GM18519 (cell line): Measurements from ENCODE around the gene CR1.
"Not testable (repeated sequence)": the region's sequence is repeated elsewhere in the genome, so short reads cannot be mapped to it uniquely, and the experiment has no call there.

ENCODE experiments used
- ATAC-seq: cut with Tn5 transposase; IDR thresholded peaks from one replicate; pipeline ENCODE4 v1.9.1; 2021; ENCODE audit warnings: mild to moderate bottlenecking, moderate library complexity; ENCODE audit not compliant: unreplicated experiment, low FRiP score

Gene CR1

DNA sequence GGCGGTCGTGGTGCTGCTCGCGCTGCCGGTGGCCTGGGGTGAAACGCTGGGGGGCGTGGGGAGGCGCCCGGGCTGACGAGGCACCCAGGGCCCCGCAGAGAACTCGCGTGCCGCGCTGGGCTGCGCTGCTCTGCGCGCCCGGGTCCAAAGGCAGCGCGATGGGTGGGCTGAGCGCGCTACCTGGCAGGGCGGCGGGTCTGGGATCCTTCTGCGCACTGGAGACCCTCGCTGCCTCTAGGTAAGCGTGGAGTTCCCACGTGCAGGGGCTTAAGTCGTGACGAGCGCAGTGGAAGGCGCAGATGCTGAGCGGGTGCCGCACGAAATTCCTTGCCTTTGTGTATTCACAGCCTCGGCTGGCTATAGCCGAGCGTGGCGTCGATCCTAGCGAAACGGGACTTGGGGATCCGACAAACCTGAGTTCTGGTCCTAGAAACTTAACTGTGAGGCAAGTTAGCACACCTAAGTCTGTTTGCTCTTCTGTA, 173.6 kb downstream of the CR1 start:
- no peak for ATAC-seq

DNA sequence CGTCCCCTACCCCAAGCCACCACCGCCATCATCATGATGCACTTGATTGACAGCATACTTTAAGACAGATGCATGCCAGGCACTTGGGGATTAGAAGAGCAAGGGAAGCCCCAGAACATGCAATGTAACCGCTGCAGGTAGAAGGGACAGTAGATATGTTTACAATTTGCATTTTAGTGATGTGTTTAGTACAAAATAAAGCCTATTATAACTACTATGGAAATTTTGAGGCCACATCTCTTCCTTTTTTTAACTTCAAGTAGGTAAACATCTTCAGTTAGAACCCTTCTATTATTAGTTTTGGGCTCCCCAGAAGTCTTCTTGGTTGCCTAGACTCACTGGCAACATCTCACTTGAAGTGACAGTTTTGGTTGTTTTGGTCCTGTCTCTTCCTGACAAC, 174.2 kb downstream of the CR1 start:
- peak; percentile 55 for ATAC-seq

DNA sequence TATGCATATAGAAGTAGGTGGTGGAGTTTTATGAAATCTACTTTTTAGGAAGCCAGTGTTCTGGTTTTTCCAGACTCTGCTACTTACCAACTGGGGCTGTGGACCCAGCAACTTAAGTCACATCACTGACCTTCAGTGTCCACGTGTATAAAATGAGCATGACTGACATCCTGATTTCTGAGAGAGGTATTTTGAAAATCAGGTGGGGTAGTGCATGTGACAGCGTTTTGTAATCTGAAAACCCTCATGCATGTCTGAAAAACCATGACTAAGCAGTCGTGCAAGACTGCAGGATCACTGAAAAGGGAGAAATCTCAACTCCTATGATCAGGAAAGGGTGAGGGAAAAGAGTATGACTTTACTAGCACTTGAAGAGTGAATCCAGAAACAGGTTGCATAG, 175.0 kb downstream of the CR1 start:
- ATAC-seq, result no peak

DNA sequence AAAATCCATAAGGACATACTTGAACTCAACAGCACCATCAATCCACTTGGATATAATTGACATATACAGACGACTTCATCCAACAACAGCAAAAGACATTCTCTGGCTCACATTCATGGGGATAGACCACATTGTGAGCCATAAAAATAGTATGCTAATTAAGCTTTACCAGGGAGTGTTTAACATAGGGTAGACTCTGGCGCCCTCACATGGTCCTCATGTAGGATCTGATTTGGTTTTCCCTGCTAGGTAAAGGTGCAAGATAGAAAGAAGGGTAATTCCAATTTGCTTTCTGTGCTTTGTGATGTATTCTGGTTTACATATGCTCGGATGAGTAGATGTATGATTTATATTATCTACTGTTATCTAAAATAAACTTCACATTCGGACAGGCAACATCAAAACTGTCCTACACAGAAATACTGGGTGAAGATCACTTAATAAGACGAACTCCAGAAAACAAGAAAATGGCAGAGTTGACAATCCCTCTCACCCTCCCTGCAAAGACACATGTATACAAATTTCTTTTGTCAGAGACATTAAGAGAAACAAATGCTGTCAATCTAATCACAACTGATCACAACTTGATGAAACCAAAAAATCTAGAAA, 176.7 kb downstream of the CR1 start:
- ATAC-seq, result no peak

DNA sequence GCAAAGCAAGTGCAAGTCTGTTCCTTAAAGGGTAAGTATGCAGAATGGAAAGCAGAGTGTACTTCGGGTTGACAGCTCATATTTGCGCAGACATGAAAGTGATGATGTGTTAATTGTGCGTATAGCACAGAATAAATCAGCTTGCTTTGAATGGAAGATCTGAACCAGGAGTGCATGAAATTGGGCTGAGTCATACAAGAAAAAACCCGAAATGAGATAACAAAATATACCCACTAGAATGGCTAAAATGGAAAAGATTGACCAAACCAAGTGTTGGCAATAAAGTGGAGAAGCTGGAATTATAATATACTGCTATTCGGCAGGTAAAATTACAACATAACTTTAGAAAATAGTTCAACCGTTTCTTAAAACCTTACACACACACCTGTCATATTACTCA, 177.4 kb downstream of the CR1 start:
- ATAC-seq, result no peak

GRCh38 chr1:207676153-207676552, 180.2 kb downstream of the CR1 start:
- no peak for ATAC-seq

- ATAC-seq, result not testable (repeated sequence)
Observed at GRCh38 chr1:207680590-207681388, 184.8 kb downstream of the CR1 start.

DNA sequence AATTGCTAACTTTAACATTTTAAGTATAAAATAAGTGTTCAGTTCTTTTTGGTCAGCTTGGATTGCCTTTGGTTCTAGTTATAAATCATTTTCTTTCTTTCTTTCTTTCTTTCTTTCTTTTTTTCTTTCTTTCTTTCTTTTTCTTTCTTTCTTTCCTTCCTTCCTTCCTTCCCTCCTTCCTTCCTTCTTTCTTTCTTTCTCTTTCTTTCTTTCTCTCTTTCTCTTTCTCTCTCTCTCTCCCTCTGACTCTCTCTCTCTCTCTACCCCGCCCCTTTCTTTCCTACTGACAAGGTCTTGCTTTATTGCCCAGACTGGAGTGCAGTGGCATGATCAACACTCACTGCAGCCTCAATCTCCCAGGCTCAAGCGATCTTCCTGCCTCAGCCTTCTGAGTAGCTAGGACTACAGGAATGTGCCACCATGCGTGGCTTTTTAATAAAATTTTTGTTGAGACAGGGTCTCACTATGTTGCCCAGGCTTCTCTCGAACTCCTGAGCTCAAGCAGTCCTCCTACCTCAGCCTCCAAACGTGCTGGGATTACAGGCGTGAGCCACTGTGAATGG, 187.0 kb downstream of the CR1 start:
- ATAC-seq, result not testable (repeated sequence)

DNA sequence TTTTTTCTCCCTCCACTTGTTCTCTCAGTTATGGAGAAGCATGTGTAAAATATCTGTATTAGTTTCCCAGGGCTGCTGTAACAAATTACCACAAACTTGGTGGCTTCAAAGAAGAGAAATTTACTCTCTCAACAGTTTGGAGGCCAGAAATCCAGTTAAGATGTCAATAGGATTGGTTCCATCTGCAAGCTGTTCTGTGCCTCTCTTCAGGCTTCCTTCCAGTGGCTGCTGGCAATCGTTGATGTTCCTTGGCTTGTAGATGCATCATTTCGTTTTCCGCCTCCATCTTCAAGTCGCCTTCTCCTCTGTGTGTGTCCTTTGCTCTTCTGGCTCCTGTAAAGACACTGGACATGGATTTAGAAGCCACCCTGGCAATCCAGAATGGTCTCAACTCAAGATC, 194.6 kb downstream of the CR1 start:
- not testable (repeated sequence) for ATAC-seq

GRCh38 chr1:207691010-207691409, 195.1 kb downstream of the CR1 start:
- no peak for ATAC-seq
